ENCODE data around the gene ACER2. TPM values are rescaled to one million over a fixed set of nuclear protein-coding genes. Genes with fewer than 3 reads are reported as not detected.

Gene ACER2
- 2.3 to 3.4 TPM (median 2.9 TPM) in 5 replicates for total RNA-seq (2022; extraction: Qiagen RNA extraction)

GRCh38 chr9:19408693-19409400, at the start of gene ACER2:
Gene ACER2, plus strand, starts transcription at chr9:19409009. Its CDS starts 76 bp downstream, at chr9:19409085.

Other genes starting within 250 kb of the ACER2 start
- 13.2 to 23.6 TPM (median 15.9 TPM) in 5 replicates for gene DENND4C, start 178.3 kb upstream of the ACER2 start, total RNA-seq (2022; extraction: Qiagen RNA extraction)
- 2,064 to 2,911 TPM (median 2,778 TPM) in 5 replicates for gene RPS6, start 28.8 kb upstream of the ACER2 start, total RNA-seq (2022; extraction: Qiagen RNA extraction)

Measured in A549 treated with Hydrocortisone at 1 μM for 4 hours (cell line).